Limb (tissue), 2 donors: ENCODE results near the gene BUB1B.
"Not testable (repeated sequence)": the region's sequence is repeated elsewhere in the genome, so short reads cannot be mapped to it uniquely, and the experiment has no call there.

Experiments
- DNase-seq, 2 donors: peaks; one replicate each; pipeline ENCODE4 v3.0.0-alpha.2; 2016; ENCODE audit errors: extremely low spot score in 2 of 2

Gene BUB1B, protein sequence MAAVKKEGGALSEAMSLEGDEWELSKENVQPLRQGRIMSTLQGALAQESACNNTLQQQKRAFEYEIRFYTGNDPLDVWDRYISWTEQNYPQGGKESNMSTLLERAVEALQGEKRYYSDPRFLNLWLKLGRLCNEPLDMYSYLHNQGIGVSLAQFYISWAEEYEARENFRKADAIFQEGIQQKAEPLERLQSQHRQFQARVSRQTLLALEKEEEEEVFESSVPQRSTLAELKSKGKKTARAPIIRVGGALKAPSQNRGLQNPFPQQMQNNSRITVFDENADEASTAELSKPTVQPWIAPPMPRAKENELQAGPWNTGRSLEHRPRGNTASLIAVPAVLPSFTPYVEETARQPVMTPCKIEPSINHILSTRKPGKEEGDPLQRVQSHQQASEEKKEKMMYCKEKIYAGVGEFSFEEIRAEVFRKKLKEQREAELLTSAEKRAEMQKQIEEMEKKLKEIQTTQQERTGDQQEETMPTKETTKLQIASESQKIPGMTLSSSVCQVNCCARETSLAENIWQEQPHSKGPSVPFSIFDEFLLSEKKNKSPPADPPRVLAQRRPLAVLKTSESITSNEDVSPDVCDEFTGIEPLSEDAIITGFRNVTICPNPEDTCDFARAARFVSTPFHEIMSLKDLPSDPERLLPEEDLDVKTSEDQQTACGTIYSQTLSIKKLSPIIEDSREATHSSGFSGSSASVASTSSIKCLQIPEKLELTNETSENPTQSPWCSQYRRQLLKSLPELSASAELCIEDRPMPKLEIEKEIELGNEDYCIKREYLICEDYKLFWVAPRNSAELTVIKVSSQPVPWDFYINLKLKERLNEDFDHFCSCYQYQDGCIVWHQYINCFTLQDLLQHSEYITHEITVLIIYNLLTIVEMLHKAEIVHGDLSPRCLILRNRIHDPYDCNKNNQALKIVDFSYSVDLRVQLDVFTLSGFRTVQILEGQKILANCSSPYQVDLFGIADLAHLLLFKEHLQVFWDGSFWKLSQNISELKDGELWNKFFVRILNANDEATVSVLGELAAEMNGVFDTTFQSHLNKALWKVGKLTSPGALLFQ

DNA sequence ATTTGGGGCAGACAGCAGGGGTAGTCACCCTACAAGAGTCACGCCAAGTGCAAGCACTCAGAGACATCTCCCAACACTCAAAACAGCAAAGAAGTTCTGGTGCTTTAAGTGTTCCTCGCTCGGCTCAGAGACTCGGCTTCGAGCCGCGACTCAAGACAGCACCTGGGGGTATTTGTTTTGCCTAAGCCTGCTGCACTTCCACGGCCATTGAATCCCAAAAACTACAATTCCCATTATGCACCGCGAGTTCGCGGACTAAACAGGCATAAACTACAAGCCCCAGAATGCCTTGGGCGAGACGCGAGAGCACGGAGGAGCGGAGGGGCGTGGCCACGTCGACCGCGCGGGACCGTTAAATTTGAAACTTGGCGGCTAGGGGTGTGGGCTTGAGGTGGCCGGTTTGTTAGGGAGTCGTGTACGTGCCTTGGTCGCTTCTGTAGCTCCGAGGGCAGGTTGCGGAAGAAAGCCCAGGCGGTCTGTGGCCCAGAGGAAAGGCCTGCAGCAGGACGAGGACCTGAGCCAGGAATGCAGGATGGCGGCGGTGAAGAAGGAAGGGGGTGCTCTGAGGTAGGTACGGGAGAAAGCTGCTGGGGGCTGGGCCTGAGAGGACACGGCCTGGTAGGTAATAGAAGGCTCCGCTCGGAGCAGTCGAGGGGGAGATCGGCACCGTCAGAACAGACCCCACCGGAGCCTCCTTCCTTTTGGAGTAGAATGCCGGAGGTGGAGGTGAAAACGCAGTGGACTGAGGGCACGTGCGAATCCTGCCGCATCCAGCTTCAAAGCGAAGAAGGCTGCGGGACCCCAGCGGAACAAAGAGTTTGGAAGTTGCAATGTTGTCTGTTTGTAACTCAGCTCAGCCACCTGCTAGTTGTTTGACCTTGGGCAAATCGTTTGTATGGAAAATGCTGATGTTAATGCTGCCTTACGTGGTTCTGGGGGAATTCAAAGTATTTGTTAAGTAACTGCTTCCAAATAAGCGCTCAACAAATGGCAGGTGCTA is at the start of gene BUB1B:
TSS of gene BUB1B (plus strand) at position 381 of the 1,000 bp plus-strand sequence. CDS start at position 533, 152 bp downstream.
- DNase-seq = peak; percentile 96

DNA sequence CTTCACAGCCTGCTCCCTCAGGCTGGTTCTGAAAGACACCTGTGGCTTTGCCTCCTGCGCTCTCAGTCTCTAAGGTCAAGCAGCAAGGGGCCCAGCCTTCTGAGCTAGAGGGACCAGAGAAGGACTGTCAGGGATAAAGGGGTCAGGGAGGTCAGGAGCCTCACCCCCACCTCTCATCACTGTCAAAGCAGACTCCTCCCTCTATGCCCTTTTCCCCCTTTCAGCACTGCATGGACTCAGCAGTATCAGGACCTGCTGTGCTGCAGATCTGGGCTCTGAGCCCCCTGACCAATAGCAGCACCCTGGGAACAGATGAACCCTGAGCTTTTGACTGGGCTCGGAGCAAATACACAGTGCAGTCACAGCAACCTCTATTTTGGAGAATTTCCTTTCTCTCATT is 49.0 kb upstream of the BUB1B start:
- no peak for DNase-seq

DNA sequence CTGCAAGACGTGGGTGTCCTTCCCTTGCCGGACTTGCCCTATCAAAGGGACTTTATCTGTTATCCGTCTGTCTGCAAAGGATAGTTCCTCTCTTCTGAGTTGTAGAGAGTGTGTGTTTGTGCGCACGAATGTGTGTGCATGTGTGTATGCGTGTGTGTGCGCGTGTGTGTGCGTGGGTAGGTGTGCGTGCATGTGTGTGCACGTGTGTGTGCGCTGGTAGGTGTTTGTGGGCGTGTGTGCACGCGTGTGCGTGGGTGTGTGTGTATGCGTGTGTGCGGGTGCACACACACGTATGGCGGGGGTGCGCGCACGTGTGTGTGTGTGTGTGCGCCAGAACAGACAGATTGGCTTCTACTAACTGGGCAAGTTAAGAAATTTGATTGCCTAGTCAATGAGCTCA is 48.1 kb upstream of the BUB1B start:
- DNase-seq = no peak

DNA sequence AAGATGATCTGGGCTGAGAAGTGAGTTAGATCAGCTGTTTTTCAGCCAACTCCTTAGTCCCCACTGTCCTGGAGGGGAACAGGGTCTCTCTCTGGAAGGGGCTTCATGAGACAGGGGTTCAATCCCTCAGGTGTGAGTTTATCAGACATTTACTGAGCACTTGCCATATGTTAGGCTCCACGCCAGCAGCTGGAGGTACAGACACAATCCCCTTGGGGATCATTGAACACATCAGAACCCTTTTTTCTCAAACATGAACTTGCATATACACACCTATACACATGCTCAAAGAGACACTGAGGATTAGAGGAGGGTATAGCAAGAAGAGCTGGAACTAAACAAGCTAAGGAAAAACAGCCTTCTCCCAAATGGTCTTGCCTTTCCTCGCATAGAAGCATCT is 46.7 kb upstream of the BUB1B start:
- no peak for DNase-seq

DNA sequence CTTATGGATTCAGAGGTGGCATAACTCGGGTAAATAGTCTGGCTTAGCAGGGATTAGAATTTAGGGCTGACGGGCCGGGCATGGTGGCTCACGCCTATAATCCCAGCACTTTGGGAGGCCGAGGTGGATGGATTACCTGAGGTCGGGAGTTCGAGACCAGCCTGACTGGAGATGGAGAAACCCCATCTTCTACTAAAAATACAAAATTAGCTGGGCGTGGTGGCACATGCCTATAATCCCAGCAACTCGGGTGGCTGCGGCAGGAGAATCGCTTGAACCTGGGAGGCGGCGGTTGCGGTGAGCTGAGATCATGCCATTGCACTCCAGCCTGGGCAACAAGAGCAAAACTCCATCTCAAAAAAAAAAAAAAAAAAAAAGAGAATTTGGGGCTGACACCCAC is 45.8 kb upstream of the BUB1B start:
- DNase-seq = not testable (repeated sequence)

DNA sequence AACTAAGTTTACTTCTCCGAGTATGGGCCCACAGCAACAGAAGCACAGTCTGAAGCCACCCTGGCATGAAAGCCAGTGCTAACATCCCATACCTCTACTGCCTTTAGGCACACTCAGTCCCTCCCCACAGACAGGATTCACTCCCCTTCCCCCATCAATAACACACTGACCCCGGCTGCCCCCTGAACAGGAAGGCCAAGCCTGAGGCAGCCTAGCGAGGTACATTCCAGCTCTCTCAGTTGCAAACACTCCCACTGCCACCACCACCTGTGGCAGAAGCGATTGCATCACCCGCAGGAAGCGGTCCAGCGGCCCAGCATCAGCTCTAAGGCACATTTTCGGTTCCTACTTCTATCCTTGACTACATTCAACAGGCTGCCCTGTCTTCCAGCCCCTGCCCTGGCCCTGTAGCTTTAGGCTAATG is 45.2 kb upstream of the BUB1B start:
- DNase-seq = no peak

DNA sequence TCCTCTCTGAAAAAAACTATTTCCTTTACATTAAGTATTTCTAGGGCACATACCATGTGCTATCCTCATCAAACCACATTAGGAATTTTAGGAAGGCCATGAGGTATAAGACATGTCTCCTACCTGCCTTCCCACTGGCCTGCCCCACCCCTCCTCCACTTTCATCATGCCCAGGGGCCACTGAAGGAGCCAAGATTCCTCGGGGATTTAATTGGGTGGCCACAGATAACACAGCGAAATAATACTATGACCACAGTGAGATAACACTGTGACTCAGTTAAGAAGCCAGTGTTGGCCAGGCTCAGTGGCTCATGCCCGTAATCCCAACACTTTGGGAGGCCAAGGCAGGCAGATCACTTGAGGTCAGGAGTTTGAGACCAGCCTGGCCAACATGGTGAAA is 42.4 kb upstream of the BUB1B start:
- DNase-seq = no peak

DNA sequence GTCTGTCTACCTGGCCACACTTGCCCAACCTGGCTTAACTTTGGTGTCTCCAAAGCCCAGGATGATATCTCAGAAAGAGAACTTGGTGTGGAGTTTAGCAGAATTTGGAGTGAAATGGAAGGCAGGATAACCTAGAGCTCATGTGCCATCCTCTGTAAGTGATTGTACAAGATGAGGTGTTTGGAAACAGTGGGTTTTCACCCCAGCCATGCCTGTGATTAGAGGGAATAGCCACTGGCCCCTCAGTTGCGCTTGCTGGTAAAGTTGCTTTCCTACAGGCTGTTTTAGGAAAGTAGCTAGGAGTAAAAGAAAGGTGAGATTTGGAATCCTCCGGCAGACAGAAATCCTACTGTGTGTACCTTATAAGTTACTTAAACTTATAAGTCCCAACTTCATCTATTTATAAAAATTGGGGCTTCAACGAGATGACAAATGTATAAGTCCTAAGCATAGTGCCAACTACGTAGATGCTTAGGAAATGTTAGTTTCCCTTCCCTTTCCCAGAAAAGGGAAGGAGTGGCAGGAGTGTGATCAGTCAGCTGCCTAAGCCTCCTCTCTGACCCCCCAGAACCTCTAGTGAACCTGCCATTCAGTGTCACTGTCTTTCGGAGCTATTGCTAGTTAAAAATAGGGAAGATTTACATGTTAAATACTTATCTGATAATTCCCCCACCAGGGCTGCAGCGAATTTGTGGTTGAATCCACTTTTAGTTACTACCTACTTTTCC is 38.8 kb upstream of the BUB1B start:
- no peak for DNase-seq

DNA sequence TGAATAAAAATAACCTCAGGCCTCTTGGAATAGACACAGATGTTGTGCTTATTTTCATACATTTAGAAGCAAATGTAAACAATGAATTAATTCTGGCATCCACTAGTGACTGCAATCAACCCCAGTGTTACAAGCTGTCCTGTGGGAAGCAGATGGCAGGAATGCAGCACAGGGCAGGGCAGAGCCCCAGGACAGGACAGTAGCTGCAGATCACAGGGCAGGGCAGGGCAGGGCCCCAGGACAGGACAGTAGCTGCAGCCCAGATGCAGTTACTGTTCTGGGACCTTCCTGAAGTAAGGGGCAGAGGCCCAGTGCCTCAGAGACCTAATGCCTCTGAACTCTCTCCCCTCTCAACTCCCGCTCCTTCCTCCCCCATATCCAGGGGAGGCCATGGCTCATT is 37.9 kb upstream of the BUB1B start:
- DNase-seq = not testable (repeated sequence)

DNA sequence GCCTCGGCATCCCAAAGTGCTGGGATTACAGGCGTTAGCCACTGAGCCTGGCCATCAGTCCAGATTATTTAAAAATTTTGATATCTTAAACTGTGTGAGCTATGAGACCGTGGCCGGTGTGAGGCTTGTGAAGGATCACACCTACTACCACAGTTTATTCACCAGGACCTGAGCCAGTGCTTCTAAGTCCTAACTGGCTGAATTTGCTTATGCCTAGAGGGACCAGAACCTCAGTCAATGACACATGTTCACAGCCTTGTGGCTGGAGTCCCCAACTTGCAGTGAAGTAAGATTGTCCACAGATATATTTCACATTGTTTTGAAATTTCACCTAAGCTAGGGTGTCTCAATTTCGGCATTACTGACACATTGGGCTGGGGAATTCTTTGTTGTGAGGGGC is 37.0 kb upstream of the BUB1B start:
- DNase-seq = not testable (repeated sequence)

DNA sequence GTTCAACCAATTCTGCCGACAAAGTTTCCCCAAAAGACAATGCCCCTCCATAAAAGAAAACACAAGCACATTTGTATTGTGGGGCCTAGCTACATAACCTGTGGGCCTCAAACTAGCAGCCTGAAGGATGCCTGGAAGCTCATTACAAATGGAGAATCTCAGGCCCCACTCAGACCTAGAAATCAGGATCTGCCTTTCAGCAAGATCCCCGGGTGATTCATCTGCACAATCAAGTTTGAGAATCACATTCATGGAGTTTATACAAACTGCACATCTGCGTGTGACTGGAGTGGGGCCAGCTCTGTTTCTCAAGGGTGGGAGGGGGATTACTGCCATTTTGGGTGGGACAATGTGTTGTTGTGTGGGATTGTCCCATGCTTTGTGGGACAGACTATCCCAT is 36.5 kb upstream of the BUB1B start:
- not testable (repeated sequence) for DNase-seq

DNA sequence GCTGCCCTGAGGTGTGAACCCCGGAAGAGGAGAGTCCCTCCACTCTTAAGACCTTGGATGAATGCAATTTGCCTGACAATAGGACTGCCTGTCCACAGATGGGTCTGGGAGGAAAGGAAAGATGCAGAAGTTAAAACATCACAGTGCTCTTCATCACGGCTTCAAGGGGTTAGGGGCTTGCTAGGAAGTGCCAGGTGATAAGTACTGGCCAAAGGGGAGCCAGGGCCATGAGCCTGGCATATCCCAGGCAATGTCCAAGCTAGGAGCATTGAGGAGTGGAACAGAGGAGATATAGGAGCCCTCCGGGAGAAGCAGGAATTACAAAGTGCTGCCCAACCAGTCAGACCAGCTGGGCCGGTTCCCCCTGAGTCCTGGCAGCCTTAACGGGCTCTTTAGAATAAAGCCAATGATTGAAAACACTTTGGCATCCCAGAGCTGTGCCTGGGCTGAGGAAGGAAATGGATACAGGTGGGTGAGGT is 36.0 kb upstream of the BUB1B start:
- not testable (repeated sequence) for DNase-seq

DNA sequence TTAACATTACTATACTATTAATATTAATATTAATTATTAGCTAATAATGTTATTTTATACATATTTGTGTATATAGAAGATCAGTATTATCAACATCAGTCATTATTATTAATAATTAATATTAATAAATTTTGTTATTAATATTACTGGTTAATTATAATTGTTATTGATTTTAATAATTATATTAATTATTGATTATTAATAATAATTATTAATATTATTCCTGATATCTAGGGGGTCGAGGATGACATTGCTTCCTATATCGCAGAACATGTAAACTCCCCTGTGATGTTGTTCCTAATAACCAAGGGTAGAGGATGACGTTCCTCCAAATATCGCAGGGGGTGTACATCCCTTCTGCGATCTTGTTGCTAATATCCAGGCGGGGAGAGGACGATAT is 34.9 kb upstream of the BUB1B start:
- DNase-seq = no peak

DNA sequence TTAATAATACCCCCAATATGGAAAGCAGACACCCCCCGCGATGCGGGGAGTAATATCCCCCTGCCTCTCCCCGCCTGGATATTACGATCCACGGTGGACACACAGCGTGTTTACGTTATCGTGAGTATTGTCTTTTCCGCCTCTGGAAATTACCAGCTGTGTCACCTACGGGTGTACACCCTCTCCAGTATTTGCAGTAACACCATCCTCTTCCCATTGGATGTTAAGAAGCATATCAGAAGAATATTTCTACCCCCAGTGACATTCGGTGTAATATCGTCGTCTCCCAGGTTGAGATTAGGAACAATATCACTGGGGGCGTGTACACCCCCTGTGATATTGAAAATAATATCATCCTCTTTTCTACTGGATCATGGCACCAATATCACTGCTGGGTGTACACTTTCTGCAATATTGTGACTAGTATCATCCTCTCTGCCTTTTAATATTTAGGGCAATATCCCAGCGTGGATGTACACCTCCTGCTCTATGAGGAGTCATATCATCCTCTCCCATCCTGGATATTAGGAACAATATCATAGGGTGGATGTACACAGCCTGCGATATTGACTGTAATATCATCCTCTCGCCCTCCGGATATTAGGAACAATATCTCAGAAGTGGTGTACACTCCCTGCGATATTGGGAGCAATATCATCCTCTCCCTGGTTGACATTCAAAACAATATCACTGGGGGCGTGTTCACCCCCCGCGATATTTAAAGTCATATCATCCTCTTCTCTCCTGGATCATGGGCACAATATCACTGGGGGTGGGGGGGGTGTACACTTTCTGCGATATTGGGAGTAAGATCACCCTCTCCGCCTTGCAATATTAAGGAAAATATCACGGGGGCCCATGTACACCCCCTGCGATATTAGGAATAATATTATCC is 31.9 kb upstream of the BUB1B start:
- DNase-seq = no peak

DNA sequence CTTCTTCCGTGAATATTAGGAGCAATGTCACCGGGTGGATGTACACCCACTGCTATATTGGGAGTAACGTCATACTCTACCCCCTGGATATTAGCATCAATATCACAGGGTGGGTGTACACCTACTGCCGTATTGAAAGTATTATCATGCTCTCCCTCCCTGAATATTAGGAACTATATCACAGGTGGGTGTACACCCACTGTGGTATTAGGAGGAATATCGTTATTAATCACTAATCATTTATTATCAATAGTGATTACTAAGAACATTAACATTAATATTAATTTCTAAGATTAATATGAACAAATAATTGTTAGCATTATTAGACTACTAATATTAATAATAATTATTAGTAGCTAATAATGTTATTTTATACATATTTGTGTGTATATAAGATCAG is 30.8 kb upstream of the BUB1B start:
- DNase-seq = no peak

DNA sequence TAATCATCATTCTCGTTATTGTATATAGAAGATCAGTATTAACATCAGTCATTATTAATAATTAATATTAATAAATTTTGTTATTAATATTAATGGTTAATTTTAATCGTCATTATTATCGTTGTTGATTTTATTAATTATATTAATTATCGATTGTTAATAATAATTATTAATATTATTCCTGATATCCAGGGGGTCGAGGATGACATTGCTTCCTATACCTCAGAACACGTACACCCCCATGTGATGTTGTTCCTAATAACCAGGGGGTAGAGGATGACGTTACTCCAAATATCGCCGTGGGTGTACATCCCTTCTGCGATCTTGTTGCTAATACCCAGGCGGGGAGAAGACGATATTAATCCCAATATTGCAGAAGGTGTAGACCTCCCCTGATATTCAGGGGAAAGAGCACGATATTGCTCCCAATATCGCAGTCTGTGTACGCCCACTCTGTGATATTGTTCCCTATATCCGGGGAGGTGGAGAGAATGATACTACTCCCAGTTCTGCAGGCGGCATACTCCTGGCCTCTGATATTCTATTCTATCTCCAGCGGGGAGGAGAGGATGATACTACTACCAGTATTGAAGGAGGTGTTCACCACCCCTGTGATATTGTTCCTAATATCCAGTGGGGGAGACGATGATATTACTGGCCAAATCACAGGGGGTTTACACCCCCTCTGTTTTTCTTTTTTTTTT is 29.9 kb upstream of the BUB1B start:
- no peak for DNase-seq

DNA sequence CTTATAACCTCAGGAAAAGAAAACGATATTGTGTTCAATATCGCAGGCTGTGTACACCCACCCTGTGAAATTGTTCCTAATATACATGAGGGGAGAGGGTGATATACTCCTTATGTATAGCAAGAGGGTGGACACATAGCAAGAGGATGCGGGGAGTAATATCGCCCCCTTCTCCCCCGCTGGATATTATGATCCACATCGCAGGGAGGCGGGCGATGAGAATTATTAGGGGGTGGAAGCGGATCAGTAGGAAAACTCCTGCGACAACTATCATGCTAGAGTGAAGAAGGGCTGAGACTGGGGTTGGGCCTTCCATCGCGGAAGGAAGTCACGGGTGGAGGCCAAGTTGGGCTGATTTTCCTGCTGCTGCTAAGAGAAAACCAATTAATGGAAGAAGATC is 27.3 kb upstream of the BUB1B start:
- no peak for DNase-seq

DNA sequence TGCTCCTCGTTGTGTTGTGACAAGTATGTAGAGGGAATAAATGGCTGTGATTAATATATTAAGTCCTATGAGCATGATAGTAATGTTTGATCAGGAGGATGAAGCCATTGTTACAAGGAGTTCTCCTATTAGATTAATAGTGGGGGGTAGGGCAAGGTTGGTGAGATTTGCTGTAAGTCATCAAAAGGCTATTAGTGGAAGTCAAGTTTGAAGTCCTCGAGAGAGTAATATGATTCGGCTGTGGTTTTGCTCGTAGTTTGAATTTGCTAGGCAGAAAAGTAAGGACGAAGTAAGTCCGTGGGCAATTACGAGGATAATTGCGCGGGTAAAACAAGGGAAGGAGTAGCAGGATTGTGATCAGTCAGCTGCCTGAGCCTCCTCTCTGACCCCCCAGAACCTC is 26.0 kb upstream of the BUB1B start:
- no peak for DNase-seq
